Measurements from ENCODE around the gene CAPNS2.
"Not testable (repeated sequence)": the region's sequence is repeated elsewhere in the genome, so short reads cannot be mapped to it uniquely, and the experiment has no call there.

Gene CAPNS2

GRCh38 chr16:55613613-55614335, 47.3 kb downstream of the CAPNS2 start:
- Histone ChIP-seq H3K27ac (no peak overlapping the region), H3K4me2 (no peak overlapping the region), H3K4me1 (ENCODE audit: low read depth, poor library complexity, severe bottlenecking) (no peaks in the 10 kb centered on the region), H3K27me3 (ENCODE audit: insufficient read depth, low read depth) (no peaks in the 10 kb centered on the region), H3K36me3 (ENCODE audit: insufficient read depth) (no peaks in the 10 kb centered on the region), H3K4me3 (IDR thresholded peaks at IDR 0.05; ENCODE audit: insufficient read depth, low read depth, low read length) (no peak overlapping the region), H3K79me2 (ENCODE audit: insufficient read depth, low read depth) (no peaks in the 10 kb centered on the region), H3K9ac (no peak overlapping the region), H2AFZ (ENCODE audit: low read depth) (no peak overlapping the region), H4K20me1 (ENCODE audit: insufficient read depth) (no peaks in the 10 kb centered on the region)
- TF ChIP-seq, protein P1, sequence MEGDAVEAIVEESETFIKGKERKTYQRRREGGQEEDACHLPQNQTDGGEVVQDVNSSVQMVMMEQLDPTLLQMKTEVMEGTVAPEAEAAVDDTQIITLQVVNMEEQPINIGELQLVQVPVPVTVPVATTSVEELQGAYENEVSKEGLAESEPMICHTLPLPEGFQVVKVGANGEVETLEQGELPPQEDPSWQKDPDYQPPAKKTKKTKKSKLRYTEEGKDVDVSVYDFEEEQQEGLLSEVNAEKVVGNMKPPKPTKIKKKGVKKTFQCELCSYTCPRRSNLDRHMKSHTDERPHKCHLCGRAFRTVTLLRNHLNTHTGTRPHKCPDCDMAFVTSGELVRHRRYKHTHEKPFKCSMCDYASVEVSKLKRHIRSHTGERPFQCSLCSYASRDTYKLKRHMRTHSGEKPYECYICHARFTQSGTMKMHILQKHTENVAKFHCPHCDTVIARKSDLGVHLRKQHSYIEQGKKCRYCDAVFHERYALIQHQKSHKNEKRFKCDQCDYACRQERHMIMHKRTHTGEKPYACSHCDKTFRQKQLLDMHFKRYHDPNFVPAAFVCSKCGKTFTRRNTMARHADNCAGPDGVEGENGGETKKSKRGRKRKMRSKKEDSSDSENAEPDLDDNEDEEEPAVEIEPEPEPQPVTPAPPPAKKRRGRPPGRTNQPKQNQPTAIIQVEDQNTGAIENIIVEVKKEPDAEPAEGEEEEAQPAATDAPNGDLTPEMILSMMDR (conservative IDR thresholded peaks at IDR 0.05; ENCODE audit: low read depth, low read length): no peak

DNA sequence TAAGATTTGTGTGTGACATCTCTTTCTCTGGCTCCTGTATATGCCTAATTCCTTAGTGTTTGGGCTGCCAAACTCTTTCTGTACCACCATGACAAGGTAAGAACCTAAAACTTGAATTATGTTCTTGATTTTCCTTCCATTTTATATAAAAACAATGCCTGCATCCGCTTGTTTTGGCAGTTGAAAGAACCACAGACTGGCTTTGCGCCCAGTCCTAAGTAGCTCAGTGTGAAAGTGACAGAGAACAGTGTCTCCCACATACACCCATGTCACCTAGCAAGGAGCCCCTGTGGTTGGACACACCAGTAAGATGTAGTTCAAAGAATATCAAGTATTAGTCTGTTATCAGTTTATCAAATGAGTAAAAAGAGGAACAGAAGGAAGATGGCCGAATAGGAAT, 48.6 kb downstream of the CAPNS2 start:
- Histone ChIP-seq H3K36me3 (ENCODE audit: insufficient read depth) (no peaks in the 10 kb centered on the region), H3K79me2 (ENCODE audit: insufficient read depth, low read depth) (no peaks in the 10 kb centered on the region), H3K9ac (no peak overlapping the region), H3K4me1 (ENCODE audit: low read depth, poor library complexity, severe bottlenecking) (no peaks in the 10 kb centered on the region), H4K20me1 (ENCODE audit: insufficient read depth) (no peaks in the 10 kb centered on the region), H3K27ac (no peak overlapping the region), H3K4me2 (no peak overlapping the region), H2AFZ (ENCODE audit: low read depth) (no peak overlapping the region), H3K27me3 (ENCODE audit: insufficient read depth, low read depth) (no peaks in the 10 kb centered on the region), H3K4me3 (IDR thresholded peaks at IDR 0.05; ENCODE audit: insufficient read depth, low read depth, low read length) (no peak overlapping the region)
- TF ChIP-seq, protein P1 (conservative IDR thresholded peaks at IDR 0.05; ENCODE audit: low read depth, low read length): no peak

DNA sequence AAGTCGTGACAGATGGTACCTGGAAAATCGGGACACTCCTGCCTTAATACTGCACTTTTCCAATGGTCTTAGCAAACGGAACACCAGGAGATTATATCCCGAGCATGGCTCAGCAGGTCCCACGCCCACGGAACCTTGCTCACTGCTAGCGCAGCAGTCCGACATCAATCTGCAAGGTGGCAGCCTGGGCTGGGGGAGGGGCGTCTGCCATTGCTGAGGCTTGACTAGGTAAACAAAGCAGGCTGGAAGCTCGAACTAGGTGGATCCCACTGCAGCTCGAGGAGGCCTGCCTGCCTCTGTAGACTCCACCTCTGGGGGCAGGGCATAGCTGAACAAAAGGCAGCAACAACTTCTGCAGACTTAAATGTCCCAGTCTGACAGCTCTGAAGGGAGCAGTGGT, 49.2 kb downstream of the CAPNS2 start:
- not testable (repeated sequence) for H3K9ac ChIP-seq; H3K79me2 ChIP-seq (ENCODE audit: insufficient read depth, low read depth); H3K4me1 ChIP-seq (ENCODE audit: low read depth, poor library complexity, severe bottlenecking); H3K4me3 ChIP-seq (IDR thresholded peaks at IDR 0.05; ENCODE audit: insufficient read depth, low read depth, low read length); H3K27ac ChIP-seq; H2AFZ ChIP-seq (ENCODE audit: low read depth); H3K36me3 ChIP-seq (ENCODE audit: insufficient read depth); H3K27me3 ChIP-seq (ENCODE audit: insufficient read depth, low read depth); H4K20me1 ChIP-seq (ENCODE audit: insufficient read depth); H3K4me2 ChIP-seq
